Breast epithelium (tissue), 4 donors: ENCODE data around the gene KLHL40. TPM values are rescaled to one million over a fixed set of nuclear protein-coding genes. Genes with fewer than 3 reads are reported as not detected.

Source experiments
- DNase-seq, 2 donors: peaks; one replicate each; pipeline ENCODE4 v3.0.0-alpha.2; 2019; ENCODE audit warnings: low spot score in 2 of 2
- H3K27ac ChIP-seq, 2 donors: fragments of 200-600 bp; sonication (generic) in 1 of 2; one replicate each; pipeline ENCODE4 v1.5.1; 2016 to 2019; ENCODE audit warnings: mild to moderate bottlenecking in 1 of 2
- H3K27me3 ChIP-seq, 2 donors: fragments of 200-600 bp; sonication (generic) in 1 of 2; one replicate each; pipeline versions ENCODE4 v1.5.1 to v1.6.0; 2017 to 2019; ENCODE audit warnings: control low read depth in 1 of 2, mild to moderate bottlenecking in 1 of 2
- H3K36me3 ChIP-seq: fragments of 200-600 bp; one replicate; pipeline ENCODE4 v1.5.1; 2019
- H3K4me1 ChIP-seq, 2 donors: fragments of 200-600 bp; sonication (generic); one replicate each; pipeline ENCODE4 v1.5.1; 2016 to 2019; ENCODE audit warnings: control low read depth in 1 of 2
- H3K4me3 ChIP-seq, 3 donors: fragments of 200-600 bp; sonication (generic); 1 replicate in 2 of 3; 2 replicates in 1 of 3; pipeline ENCODE4 v1.5.1; 2016 to 2019; ENCODE audit warnings: mild to moderate bottlenecking in 3 of 3, moderate library complexity in 2 of 3
- H3K9me3 ChIP-seq, 2 donors: fragments of 200-600 bp; sonication (generic) in 1 of 2; one replicate each; pipeline ENCODE4 v1.5.1; 2016 to 2019; ENCODE audit warnings: control low read depth in 1 of 2
- CTCF ChIP-seq, 3 donors: fragments of 450-650 bp; IDR thresholded peaks; one replicate each; pipeline ENCODE4 v1.5.1; 2016 to 2017; ENCODE audit warnings: antibody characterized with exemption in 3 of 3, mild to moderate bottlenecking in 3 of 3, moderate library complexity in 3 of 3
- POLR2A ChIP-seq: fragments of 450-650 bp; IDR thresholded peaks from one replicate; pipeline ENCODE4 v1.6.1; 2016; ENCODE audit warnings: antibody characterized with exemption, mild to moderate bottlenecking, moderate library complexity
- POLR2AphosphoS5 ChIP-seq, 3 donors: sonication (generic); formaldehyde crosslinking; IDR thresholded peaks; one replicate each; pipeline ENCODE4 v1.6.1; 2017; ENCODE audit warnings: antibody characterized with exemption in 3 of 3
- intact Hi-C: fragments of 100-400 bp; cut with DNase I; formaldehyde crosslinking; loops from one replicate; pipeline ENCODE4 v1.15.1; 2023; ENCODE audit warnings: low total_unique reads
- total RNA-seq, 3 donors: library from RNA; depleted of rRNA; stranded (reverse); fragments of >200 nt; gene quantifications; one replicate each; pipeline ENCODE4 v1.1.0, GENCODE V29; 2016

The KLHL40 gene
- not detected for total RNA-seq

- Histone ChIP-seq H3K27ac (peak within 1 kb of the TSS; percentile 40 to 66), H3K36me3 (no peaks in the 10 kb centered on the region), H3K27me3 (no peaks in the 10 kb centered on the region), H3K4me1 (no peaks in the 10 kb centered on the region), H3K4me3 (peak within 1 kb of the TSS; percentile 10 to 57 (median 14)), H3K9me3 (no peaks in the 10 kb centered on the region)
- intact Hi-C loops, result no loop called here
- TF ChIP-seq POLR2AphosphoS5 (IDR thresholded peaks at IDR 0.05) (no peak), POLR2A (no peak), CTCF (IDR thresholded peaks at IDR 0.05) (no peak)
- DNase-seq, result no peak
Measured at GRCh38 chr3:42685363-42685881, at the start of gene KLHL40. KLHL40 (plus strand) TSS chr3:42685537; CDS start chr3:42685619, 82 bp downstream.

- TF ChIP-seq CTCF (IDR thresholded peaks at IDR 0.05) (no peak), POLR2A (no peak), POLR2AphosphoS5 (IDR thresholded peaks at IDR 0.05) (no peak)
- DNase-seq, result no peak
- intact Hi-C loops, result no loop called here
- no peaks in the 10 kb centered on the region for H3K36me3 ChIP-seq
- H3K4me3 ChIP-seq, result no peak overlapping the region
- H3K27me3 ChIP-seq, result no peaks in the 10 kb centered on the region
- H3K9me3 ChIP-seq, result no peaks in the 10 kb centered on the region
- no peaks in the 10 kb centered on the region for H3K4me1 ChIP-seq
- no peak overlapping the region for H3K27ac ChIP-seq
Measured at GRCh38 chr3:42637001-42637400, 48.3 kb upstream of the KLHL40 start.

- TF ChIP-seq POLR2A (no peak), CTCF (IDR thresholded peaks at IDR 0.05) (no peak), POLR2AphosphoS5 (IDR thresholded peaks at IDR 0.05) (no peak)
- no peak for DNase-seq
- Histone ChIP-seq H3K27ac (peak overlapping the region in 1 of 2 donors; percentile 17), H3K4me3 (no peak overlapping the region), H3K9me3 (no peaks in the 10 kb centered on the region), H3K4me1 (no peaks in the 10 kb centered on the region), H3K27me3 (no peaks in the 10 kb centered on the region), H3K36me3 (no peaks in the 10 kb centered on the region)
- intact Hi-C loops, result no loop called here
Measured at GRCh38 chr3:42638339-42638842, 46.9 kb upstream of the KLHL40 start.

- Histone ChIP-seq H3K4me3 (no peak overlapping the region), H3K27me3 (no peaks in the 10 kb centered on the region), H3K9me3 (no peaks in the 10 kb centered on the region), H3K27ac (peak overlapping the region in 1 of 2 donors; percentile 20), H3K4me1 (no peaks in the 10 kb centered on the region), H3K36me3 (no peaks in the 10 kb centered on the region)
- TF ChIP-seq POLR2A (no peak), CTCF (IDR thresholded peaks at IDR 0.05) (no peak), POLR2AphosphoS5 (IDR thresholded peaks at IDR 0.05) (no peak)
- intact Hi-C loops, result no loop called here
- DNase-seq, result no peak
Measured at GRCh38 chr3:42639192-42639591, 46.1 kb upstream of the KLHL40 start.

GRCh38 chr3:42640129-42640528, 45.2 kb upstream of the KLHL40 start:
- no peaks in the 10 kb centered on the region for H3K36me3 ChIP-seq
- no peak for DNase-seq
- no peaks in the 10 kb centered on the region for H3K9me3 ChIP-seq
- no peak overlapping the region for H3K4me3 ChIP-seq
- intact Hi-C loops, result no loop called here
- H3K27me3 ChIP-seq, result no peaks in the 10 kb centered on the region
- no peak overlapping the region for H3K27ac ChIP-seq
- TF ChIP-seq POLR2AphosphoS5 (IDR thresholded peaks at IDR 0.05), result no peak
- no peak for TF ChIP-seq CTCF (IDR thresholded peaks at IDR 0.05)
- no peak for TF ChIP-seq POLR2A
- H3K4me1 ChIP-seq, result no peaks in the 10 kb centered on the region
